Measurements from ENCODE around the gene SH2D3C.

DNA sequence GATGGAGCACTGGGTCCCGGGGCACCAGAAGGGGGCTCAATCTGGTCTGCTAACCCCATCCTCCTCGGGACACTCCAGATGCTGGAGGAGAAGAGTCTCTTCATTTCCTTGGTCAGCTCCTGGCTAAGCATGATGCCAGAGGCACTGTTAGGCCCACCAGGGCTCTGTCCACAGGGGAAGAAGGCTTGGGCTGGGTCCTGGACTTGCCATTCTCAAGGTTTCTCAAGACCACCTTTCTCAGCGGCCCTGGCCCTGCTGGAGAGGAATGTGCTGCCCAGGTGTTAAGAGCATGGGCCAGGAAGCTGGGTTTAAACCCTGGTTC is 7.9 kb downstream of the SH2D3C start:
- TF ChIP-seq, protein P1, sequence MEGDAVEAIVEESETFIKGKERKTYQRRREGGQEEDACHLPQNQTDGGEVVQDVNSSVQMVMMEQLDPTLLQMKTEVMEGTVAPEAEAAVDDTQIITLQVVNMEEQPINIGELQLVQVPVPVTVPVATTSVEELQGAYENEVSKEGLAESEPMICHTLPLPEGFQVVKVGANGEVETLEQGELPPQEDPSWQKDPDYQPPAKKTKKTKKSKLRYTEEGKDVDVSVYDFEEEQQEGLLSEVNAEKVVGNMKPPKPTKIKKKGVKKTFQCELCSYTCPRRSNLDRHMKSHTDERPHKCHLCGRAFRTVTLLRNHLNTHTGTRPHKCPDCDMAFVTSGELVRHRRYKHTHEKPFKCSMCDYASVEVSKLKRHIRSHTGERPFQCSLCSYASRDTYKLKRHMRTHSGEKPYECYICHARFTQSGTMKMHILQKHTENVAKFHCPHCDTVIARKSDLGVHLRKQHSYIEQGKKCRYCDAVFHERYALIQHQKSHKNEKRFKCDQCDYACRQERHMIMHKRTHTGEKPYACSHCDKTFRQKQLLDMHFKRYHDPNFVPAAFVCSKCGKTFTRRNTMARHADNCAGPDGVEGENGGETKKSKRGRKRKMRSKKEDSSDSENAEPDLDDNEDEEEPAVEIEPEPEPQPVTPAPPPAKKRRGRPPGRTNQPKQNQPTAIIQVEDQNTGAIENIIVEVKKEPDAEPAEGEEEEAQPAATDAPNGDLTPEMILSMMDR (conservative IDR thresholded peaks at IDR 0.05), result no peak
- TF ChIP-seq EZH2 (IDR thresholded peaks at IDR 0.05; ENCODE audit: low read depth), result no peak
